ENCODE measurements around the gene SORCS2. TPM values are rescaled to one million over a fixed set of nuclear protein-coding genes. Genes with fewer than 3 reads are reported as not detected.

The SORCS2 gene
- total and polyA plus RNA-seq, 2 of the 8 experiments (the other 6 are each of a cell fraction or from before 2014, with no cell fraction given), result 0.36 to 1.8 TPM

DNA sequence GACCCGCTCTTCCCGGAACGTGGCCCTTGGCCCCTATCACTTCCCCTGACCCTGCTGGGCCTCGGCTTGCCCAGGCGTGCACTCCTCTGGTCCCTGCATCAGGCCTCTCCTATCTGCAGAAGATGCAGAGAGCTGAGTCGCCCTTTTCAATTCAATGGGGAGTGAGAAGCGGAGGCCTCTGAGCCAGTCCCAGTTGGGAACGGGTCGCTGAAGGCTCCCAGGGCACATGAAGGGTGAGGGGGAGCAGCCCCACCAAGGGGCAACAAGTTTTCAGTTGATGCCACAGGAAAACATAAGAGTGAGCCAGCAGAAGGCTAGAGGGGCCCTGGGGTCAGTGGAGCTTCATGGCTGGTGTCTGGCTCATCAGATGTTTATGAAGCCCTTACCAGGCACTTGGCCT, 225.3 kb downstream of the SORCS2 start:
- H2AK5ac ChIP-seq (ENCODE audit: low read depth, low read length), result no peak overlapping the region

More for the DNA sequence above, 225.3 kb downstream of the SORCS2 start:
- Histone ChIP-seq H3K23me2 (ENCODE audit: low read depth, low read length) (peaks cover 5% of the 10 kb centered on the region; the same call in 1 of the 2 replicates), H4K20me1 (replicated peaks in 1 of 2; ENCODE audit: control insufficient read depth in 1 of 2, insufficient read depth in 2 of 2, low read length in 2 of 2) (peaks cover 5 to 15% of the 10 kb centered on the region in 2 experiments), H4K91ac (replicated peaks; ENCODE audit: insufficient read length, low read length) (no peak overlapping the region), H3K27ac (ENCODE audit: low read depth, low read length) (no peak overlapping the region), H3K4ac (replicated peaks; ENCODE audit: insufficient read length, low read depth, low read length) (no peak overlapping the region), H3K14ac (ENCODE audit: insufficient read length) (no peak overlapping the region), H2BK5ac (ENCODE audit: low read depth, low read length) (no peak overlapping the region), H3K4me2 (ENCODE audit: insufficient read depth in 1 of 2, low read depth in 2 of 2, low read length in 2 of 2) (no peak overlapping the region), H3K56ac (replicated peaks; ENCODE audit: insufficient read length, low read depth, low read length) (no peak overlapping the region), H2BK120ac (replicated peaks; ENCODE audit: low read depth, low read length) (no peak overlapping the region), H3K27me3 (replicated peaks in 1 of 4; ENCODE audit: control insufficient read depth in 3 of 4, extremely low read depth in 1 of 4, insufficient read depth in 3 of 4, low read length in 3 of 4) (peaks cover 23 to 50% (median 46%) of the 10 kb centered on the region in 4 experiments), H3K23ac (ENCODE audit: insufficient read length) (no peak overlapping the region), H3K18ac (ENCODE audit: extremely low read depth, low read length) (no peak overlapping the region), H2BK15ac (ENCODE audit: low read length) (no peak overlapping the region), H3K4me1 (replicated peaks in 1 of 4; ENCODE audit: control insufficient read depth in 3 of 4, insufficient read depth in 4 of 4, low read length in 3 of 4) (peaks cover 2 to 15% (median 12%) of the 10 kb centered on the region in 4 experiments; a peak in 4 of 7 replicates), H3K36me3 (ENCODE audit: control insufficient read depth in 2 of 4, insufficient read depth in 4 of 4, low read length in 3 of 4) (no peaks in the 10 kb centered on the region; a peak in 1 of 8 replicates), H3K4me3 (ENCODE audit: extremely low read depth in 1 of 4, insufficient read depth in 2 of 4, low read depth in 3 of 4, low read length in 4 of 4) (no peak overlapping the region), H3K9me3 (ENCODE audit: insufficient read depth in 2 of 2, low read depth in 1 of 2, low read length in 1 of 2) (peaks cover 7 to 8% of the 10 kb centered on the region in 2 experiments; a peak in 1 of 4 replicates), H4K8ac (ENCODE audit: extremely low read depth, insufficient read depth, low read length) (peak overlapping the region; percentile 29; the same call in 1 of the 2 replicates), H2BK20ac (ENCODE audit: low read length) (no peak overlapping the region), H3K9ac (replicated peaks in 1 of 4; ENCODE audit: extremely low read depth in 1 of 4, low read depth in 3 of 4, low read length in 3 of 4) (no peak overlapping the region), H2AFZ (ENCODE audit: low read length) (no peak overlapping the region), H3K79me2 (ENCODE audit: control insufficient read depth in 1 of 2, insufficient read depth in 2 of 2, low read length in 2 of 2) (no peaks in the 10 kb centered on the region), H3K79me1 (ENCODE audit: low read depth, low read length) (no peaks in the 10 kb centered on the region), H4K5ac (ENCODE audit: insufficient read length, low read depth, low read length) (no peak overlapping the region), H2BK12ac (ENCODE audit: low read depth, low read length) (no peak overlapping the region)
- ChIA-PET POLR2A (ENCODE audit: partially characterized antibody) (no interaction called here), CTCF (ENCODE audit: partially characterized antibody) (interaction anchor here (0.7 to 1.2 kb wide), 2 partner anchors 37 to 43 kb away, joined by 3 read pairs; no protein-coding TSS in a partner anchor)
- TF ChIP-seq SUZ12 (IDR thresholded peaks at IDR 0.05; ENCODE audit: low read length) (no peak), TEAD4 (IDR thresholded peaks at IDR 0.05; ENCODE audit: low read depth, low read length) (no peak), POLR2A (IDR thresholded peaks at IDR 0.05; ENCODE audit: control extremely low read depth in 1 of 2, low read depth in 2 of 2, low read length in 2 of 2) (no peak), CHD1 (IDR thresholded peaks at IDR 0.05; ENCODE audit: low read depth, low read length) (no peak), NANOG (IDR thresholded peaks at IDR 0.05; ENCODE audit: insufficient read depth, low read depth, low read length, poor library complexity, severe bottlenecking) (no peak)
- FAIRE-seq, result no peak
- DNase-seq (ENCODE audit: low read depth in 1 of 2, low spot score in 2 of 2), result peak in 1 of 2 experiments; percentile 28
- WGBS, 2 experiments (ENCODE audit: extremely low coverage in 1 of 2, insufficient coverage in 1 of 2, insufficient read length in 1 of 2, insufficient replicate concordance in 2 of 2, low coverage in 1 of 2, low lambda C conversion rate in 2 of 2, missing lambda C conversion rate in 1 of 2), result 79% methylated on average over 6 of the region's 9 CpGs; no CpG with 5 or more reads in 1 of the 2 experiments
